GM12801 (cell line): ENCODE measurements around the gene ALDH3B2.

Experiments
- CTCF ChIP-seq: IDR thresholded peaks from one replicate; pipeline ENCODE4 v1.5.1; 2011; ENCODE audit warnings: control low read depth; ENCODE audit not compliant: insufficient read length; ENCODE audit errors: extremely low read depth

Gene ALDH3B2

DNA sequence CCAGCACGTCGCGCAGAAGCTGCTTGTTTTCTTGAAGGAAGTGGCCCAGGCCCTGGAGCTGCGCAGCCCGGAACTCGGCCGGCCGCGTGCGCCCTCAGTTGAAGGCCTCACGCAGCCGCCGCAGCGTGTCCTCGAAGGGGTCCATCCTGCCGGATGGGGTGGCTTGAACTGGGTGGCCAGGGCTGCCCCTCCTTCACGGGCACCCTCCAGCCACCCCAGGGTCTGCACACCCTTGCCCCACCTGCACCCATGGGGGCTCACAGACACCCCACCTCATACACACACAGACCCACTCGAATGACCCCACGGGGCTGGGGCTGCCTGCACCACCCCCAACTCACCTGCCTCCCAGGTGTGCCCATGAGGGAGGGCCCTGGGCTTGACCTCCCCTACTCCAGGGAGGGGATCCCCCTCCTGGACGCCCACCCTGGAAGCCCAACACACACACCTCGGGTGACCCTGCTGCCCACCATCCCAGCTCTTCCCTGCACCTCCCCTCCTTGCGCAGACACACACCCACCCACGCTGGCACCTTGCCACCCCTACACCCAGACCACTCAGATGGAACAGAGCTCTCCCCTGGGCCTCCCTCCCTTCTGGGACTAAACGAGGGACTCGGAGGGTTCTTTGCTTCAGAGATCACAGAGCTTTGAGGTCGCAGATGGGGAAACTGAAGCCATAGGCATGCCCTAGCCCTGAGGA, 6.8 kb downstream of the ALDH3B2 start:
- TF ChIP-seq CTCF: no peak

DNA sequence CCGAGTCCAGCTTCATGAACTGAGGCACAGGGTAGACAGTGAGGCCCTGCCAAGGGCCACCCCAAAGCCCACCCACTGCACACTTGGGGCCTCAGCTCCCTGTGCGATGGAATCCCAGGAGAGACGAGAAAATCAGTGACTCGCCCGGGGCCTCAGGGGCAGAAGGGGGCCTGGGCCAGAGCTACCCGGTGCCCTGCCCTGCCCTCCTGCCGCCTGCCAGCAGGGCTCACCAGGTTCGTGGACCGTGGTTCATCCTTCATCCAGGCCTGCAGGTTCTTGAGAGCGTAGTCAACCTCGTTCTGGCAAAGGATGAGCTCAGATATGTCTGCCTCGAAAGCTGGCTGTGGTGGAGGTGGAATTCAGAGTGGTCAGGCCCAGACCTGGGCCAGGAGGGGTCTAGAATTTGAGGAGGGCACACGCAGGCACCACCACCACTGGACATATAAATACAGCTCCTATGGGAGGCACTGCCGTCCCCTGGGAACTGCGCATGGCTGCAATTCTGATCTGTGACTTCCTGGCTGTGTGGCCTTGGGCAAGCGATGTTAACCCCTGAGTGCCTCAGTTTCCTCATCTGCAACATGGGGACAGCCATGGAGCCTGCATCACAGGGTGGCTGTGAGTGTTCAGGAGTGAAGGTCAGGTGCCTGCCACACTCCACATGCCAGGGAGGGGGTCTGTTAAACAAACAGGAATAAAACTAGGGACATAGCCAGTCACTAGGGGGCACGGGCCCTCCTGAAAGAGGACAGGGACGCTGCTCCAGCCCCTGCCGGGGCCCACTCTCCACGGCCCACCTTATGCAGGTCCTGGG, 7.5 kb downstream of the ALDH3B2 start:
- no peak for TF ChIP-seq CTCF

GRCh38 chr11:67666303-67666645, 8.1 kb downstream of the ALDH3B2 start:
- TF ChIP-seq CTCF: no peak

GRCh38 chr11:67665541-67666302, 8.7 kb downstream of the ALDH3B2 start:
- no peak for TF ChIP-seq CTCF

GRCh38 chr11:67664696-67665540, 9.5 kb downstream of the ALDH3B2 start:
- no peak for TF ChIP-seq CTCF

GRCh38 chr11:67664213-67664585, 10.2 kb downstream of the ALDH3B2 start:
- TF ChIP-seq CTCF: no peak
